HCT116 (cell line): ENCODE data around the gene THSD7A. TPM values are rescaled to one million over a fixed set of nuclear protein-coding genes. Genes with fewer than 3 reads are reported as not detected.

Experiments used
- ATAC-seq: fragments of 200-7000 bp; cut with Tn5 transposase; 2 replicates; pipeline ENCODE4 v1.9.1; 2020; ENCODE audit warnings: mild to moderate bottlenecking, moderate library complexity
- BruUV-seq: library from RNA; stranded (reverse); fragments of 400-500 nt; replicated peaks from 2 replicates; lab custom pipeline; 2021; lab: Mats Ljungman, UMichigan
- CTCF ChIA-PET: fragments of 300-600 bp; sonication (Branson Sonifier 250); formaldehyde crosslinking; loops from one replicate; lab custom pipeline; 2021; ENCODE audit warnings: antibody characterized with exemption; lab: Charles Lee
- POLR2A ChIA-PET: fragments of 300-600, 350-600 bp; sonication (Branson Sonifier 250); formaldehyde crosslinking; loops from one replicate; lab custom pipeline; 2021; ENCODE audit warnings: antibody characterized with exemption; lab: Charles Lee
- RAD21 ChIA-PET, 2 experiments: fragments of 300-600 bp; sonication (Branson Sonifier 250); formaldehyde crosslinking; loops; one replicate each; lab custom pipeline; 2023; ENCODE audit warnings: low total read pairs in 2 of 2; ENCODE audit not compliant: uncharacterized antibody in 2 of 2, unreplicated experiment in 2 of 2, low non-redundant PET in 1 of 2; lab: Charles Lee
- DNase-seq: peaks from one replicate; pipeline ENCODE4 v3.0.0-alpha.2; 2010; ENCODE audit warnings: low read depth, low spot score
- H2AFZ ChIP-seq: fragments of 200-600 bp; shearing (Covaris generic), sonication (generic); 2 replicates; pipeline ENCODE4 v1.6.1; 2017; ENCODE audit warnings: low read depth, mixed run types, mixed read lengths, antibody characterized with exemption, low read length; ENCODE audit not compliant: poor library complexity, severe bottlenecking
- H3K27ac ChIP-seq: 2 replicates; pipeline ENCODE4 v1.5.1; 2012; ENCODE audit warnings: low read depth, low read length
- H3K27me3 ChIP-seq: fragments of 200-600 bp; sonication (generic); 2 replicates; pipeline ENCODE4 v1.6.1; 2016; ENCODE audit warnings: mixed run types, low read length, mixed read lengths; ENCODE audit not compliant: insufficient read depth
- H3K36me3 ChIP-seq, 2 experiments: fragments of 200-500 bp in 1 of 2; fragments of 200-600 bp in 1 of 2; sonication (Bioruptor generic) in 1 of 2; sonication (generic) in 1 of 2; 2 replicates each; pipeline versions ENCODE4 v1.5.1 to v1.6.1; 2014 to 2016; ENCODE audit warnings: low read length in 2 of 2, inconsistent platforms in 1 of 2, mixed read lengths in 1 of 2, mixed run types in 1 of 2; ENCODE audit not compliant: insufficient read depth in 2 of 2, control insufficient read depth in 1 of 2
- H3K4me1 ChIP-seq, 2 experiments: fragments of 200-600 bp in 1 of 2; sonication (generic) in 1 of 2; 2 replicates each; pipeline versions ENCODE4 v1.5.1 to v1.6.1; 2012 to 2017; ENCODE audit warnings: low read length in 2 of 2, inconsistent platforms in 1 of 2, mild to moderate bottlenecking in 1 of 2, mixed read lengths in 1 of 2, mixed run types in 1 of 2, moderate library complexity in 1 of 2; ENCODE audit not compliant: insufficient read depth in 2 of 2, control insufficient read depth in 1 of 2
- H3K4me2 ChIP-seq: fragments of 200-600 bp; sonication (generic); 2 replicates; pipeline ENCODE4 v1.6.1; 2017; ENCODE audit warnings: mixed run types, low read length, mixed read lengths
- H3K4me3 ChIP-seq, 2 experiments: fragments of 200-600 bp in 1 of 2; sonication (generic) in 1 of 2; replicated peaks in 1 of 2; 2 replicates each; pipeline ENCODE4 v1.5.1; 2011 to 2016; ENCODE audit warnings: low read length in 2 of 2, control low read depth in 1 of 2, low read depth in 1 of 2, mild to moderate bottlenecking in 1 of 2, mixed read lengths in 1 of 2, mixed run types in 1 of 2
- H3K79me2 ChIP-seq: fragments of 200-600 bp; sonication (generic); 2 replicates; pipeline ENCODE4 v1.6.1; 2017; ENCODE audit warnings: mild to moderate bottlenecking, mixed run types, low read length, moderate library complexity, mixed read lengths; ENCODE audit not compliant: insufficient read depth
- H3K9ac ChIP-seq: fragments of 200-600 bp; sonication (generic); 2 replicates; pipeline ENCODE4 v1.6.1; 2016; ENCODE audit warnings: low read length, mixed read lengths
- H3K9me2 ChIP-seq: fragments of 200-600 bp; sonication (generic), shearing (Covaris generic); 2 replicates; pipeline ENCODE4 v1.6.1; 2017; ENCODE audit warnings: mixed run types, mild to moderate bottlenecking, moderate library complexity; ENCODE audit not compliant: insufficient read depth
- H3K9me3 ChIP-seq, 2 experiments: fragments of 200-500 bp in 1 of 2; fragments of 200-600 bp in 1 of 2; sonication (Bioruptor generic) in 1 of 2; sonication (generic) in 1 of 2; 2 replicates each; pipeline ENCODE4 v1.6.1; 2014 to 2017; ENCODE audit warnings: low read length in 2 of 2, mixed read lengths in 2 of 2, inconsistent platforms in 1 of 2, low read depth in 1 of 2, mild to moderate bottlenecking in 1 of 2, mixed run types in 1 of 2, moderate library complexity in 1 of 2; ENCODE audit not compliant: control insufficient read depth in 1 of 2, insufficient read depth in 1 of 2
- H4K20me1 ChIP-seq: fragments of 200-600 bp; sonication (generic), shearing (Covaris generic); 2 replicates; pipeline ENCODE4 v1.6.1; 2017; ENCODE audit warnings: mixed run types, mild to moderate bottlenecking, moderate library complexity; ENCODE audit not compliant: insufficient read depth
- CEBPB ChIP-seq: IDR thresholded peaks from 2 replicates; pipeline ENCODE4 v1.6.1; 2012; ENCODE audit warnings: low read depth
- CTCF ChIP-seq, 3 experiments: fragments of 200-600 bp in 1 of 3; sonication (generic) in 1 of 3; IDR thresholded peaks in 2 of 3; conservative IDR thresholded peaks in 1 of 3; 2 replicates each; pipeline ENCODE4 v1.5.1; 2012 to 2017; ENCODE audit warnings: low read depth in 2 of 3, low read length in 2 of 3, antibody characterized with exemption in 1 of 3, borderline replicate concordance in 1 of 3, control low read depth in 1 of 3, mild to moderate bottlenecking in 1 of 3, mixed read lengths in 1 of 3, mixed run types in 1 of 3, moderate library complexity in 1 of 3; ENCODE audit not compliant: insufficient read depth in 1 of 3
- intact Hi-C: fragments of 100-400 bp; cut with micrococcal nuclease; formaldehyde crosslinking; loops from 2 replicates; pipeline ENCODE4 v1.10.0; 2022
- total RNA-seq: library from RNA; stranded (reverse); gene quantifications from one replicate; pipeline ENCODE4 v1.2.1, GENCODE V29; 2021; ENCODE audit not compliant: unreplicated experiment
- TF ChIP-seq, protein P1 (sequence below): IDR thresholded peaks from 2 replicates; pipeline ENCODE4 v1.6.1; 2012; ENCODE audit warnings: low read depth

The THSD7A gene
- total RNA-seq, 1 experiment from 2014 or later: 0.05 TPM

- H3K9ac ChIP-seq: no peak overlapping the region
- no peak overlapping the region for H3K4me3 ChIP-seq
- H3K36me3 ChIP-seq: no peaks in the 10 kb centered on the region
- ChIA-PET POLR2A (no interaction called here), RAD21 (no interaction called here)
- no peak overlapping the region for H3K4me2 ChIP-seq
- H4K20me1 ChIP-seq: no peaks in the 10 kb centered on the region
- intact Hi-C loops: loop anchor here (5.0 kb wide), 1 partner anchor 481 kb away; no protein-coding TSS in a partner anchor
- no peak overlapping the region for H2AFZ ChIP-seq
- BruUV-seq: no TSS peak
- no peaks in the 10 kb centered on the region for H3K27me3 ChIP-seq
- no peak overlapping the region for H3K27ac ChIP-seq
- no peak for ATAC-seq
- H3K9me3 ChIP-seq: peaks cover 0 to 4% of the 10 kb centered on the region in 2 experiments; a peak in 1 of 4 replicates
- H3K9me2 ChIP-seq: no peaks in the 10 kb centered on the region
- no peaks in the 10 kb centered on the region for H3K79me2 ChIP-seq
- H3K4me1 ChIP-seq: no peaks in the 10 kb centered on the region
- TF ChIP-seq CTCF (IDR thresholded peaks at IDR 0.05 in 2 of 3, conservative IDR thresholded peaks at IDR 0.05 in 1 of 3; ENCODE audit: borderline replicate concordance in 1 of 3, insufficient read depth in 1 of 3, low read depth in 2 of 3, low read length in 2 of 3) (no peak), CEBPB (no peak)
- TF ChIP-seq, protein P1, sequence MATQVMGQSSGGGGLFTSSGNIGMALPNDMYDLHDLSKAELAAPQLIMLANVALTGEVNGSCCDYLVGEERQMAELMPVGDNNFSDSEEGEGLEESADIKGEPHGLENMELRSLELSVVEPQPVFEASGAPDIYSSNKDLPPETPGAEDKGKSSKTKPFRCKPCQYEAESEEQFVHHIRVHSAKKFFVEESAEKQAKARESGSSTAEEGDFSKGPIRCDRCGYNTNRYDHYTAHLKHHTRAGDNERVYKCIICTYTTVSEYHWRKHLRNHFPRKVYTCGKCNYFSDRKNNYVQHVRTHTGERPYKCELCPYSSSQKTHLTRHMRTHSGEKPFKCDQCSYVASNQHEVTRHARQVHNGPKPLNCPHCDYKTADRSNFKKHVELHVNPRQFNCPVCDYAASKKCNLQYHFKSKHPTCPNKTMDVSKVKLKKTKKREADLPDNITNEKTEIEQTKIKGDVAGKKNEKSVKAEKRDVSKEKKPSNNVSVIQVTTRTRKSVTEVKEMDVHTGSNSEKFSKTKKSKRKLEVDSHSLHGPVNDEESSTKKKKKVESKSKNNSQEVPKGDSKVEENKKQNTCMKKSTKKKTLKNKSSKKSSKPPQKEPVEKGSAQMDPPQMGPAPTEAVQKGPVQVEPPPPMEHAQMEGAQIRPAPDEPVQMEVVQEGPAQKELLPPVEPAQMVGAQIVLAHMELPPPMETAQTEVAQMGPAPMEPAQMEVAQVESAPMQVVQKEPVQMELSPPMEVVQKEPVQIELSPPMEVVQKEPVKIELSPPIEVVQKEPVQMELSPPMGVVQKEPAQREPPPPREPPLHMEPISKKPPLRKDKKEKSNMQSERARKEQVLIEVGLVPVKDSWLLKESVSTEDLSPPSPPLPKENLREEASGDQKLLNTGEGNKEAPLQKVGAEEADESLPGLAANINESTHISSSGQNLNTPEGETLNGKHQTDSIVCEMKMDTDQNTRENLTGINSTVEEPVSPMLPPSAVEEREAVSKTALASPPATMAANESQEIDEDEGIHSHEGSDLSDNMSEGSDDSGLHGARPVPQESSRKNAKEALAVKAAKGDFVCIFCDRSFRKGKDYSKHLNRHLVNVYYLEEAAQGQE: no peak
- TF ChIP-seq, all 23 proteins: peak for 0
- no peak for DNase-seq
- CTCF ChIA-PET: no interaction called here
These were observed 14.5 kb upstream of the THSD7A start for GRCh38 chr7:11846361-11846955.
